WTC11 (cell line): ENCODE measurements around the gene PAQR6. TPM values are rescaled to one million over a fixed set of nuclear protein-coding genes. Genes with fewer than 3 reads are reported as not detected.

ENCODE experiments used
- ATAC-seq: fragments of 200-7000 bp; cut with Tn5 transposase; 2 replicates; pipeline ENCODE4 v1.10.0; 2021; ENCODE audit warnings: mild to moderate bottlenecking, moderate library complexity
- CTCF ChIA-PET: fragments of 300-600 bp; sonication (Branson Sonifier 250); formaldehyde crosslinking; loops from one replicate; lab custom pipeline; 2021; ENCODE audit warnings: antibody characterized with exemption; lab: Charles Lee
- POLR2A ChIA-PET: fragments of 350-600 bp; sonication (Branson Sonifier 250); formaldehyde crosslinking; loops from one replicate; lab custom pipeline; 2021; ENCODE audit warnings: antibody characterized with exemption; lab: Charles Lee
- DNase-seq: peaks from one replicate; pipeline ENCODE4 v3.0.0; 2021; ENCODE audit warnings: low spot score
- H3K27ac Mint-ChIP-seq: 2 replicates; pipeline ENCODE4 v1.8.0; 2021; ENCODE audit warnings: mixed read lengths
- H3K27me3 Mint-ChIP-seq: 2 replicates; pipeline ENCODE4 v1.8.0; 2021; ENCODE audit warnings: low read depth, mild to moderate bottlenecking, moderate library complexity, mixed read lengths
- H3K36me3 Mint-ChIP-seq: 2 replicates; pipeline ENCODE4 v1.8.0; 2021; ENCODE audit warnings: mixed read lengths
- H3K4me1 Mint-ChIP-seq: 2 replicates; pipeline ENCODE4 v1.8.0; 2022; ENCODE audit warnings: mixed read lengths
- H3K4me3 Mint-ChIP-seq: 2 replicates; pipeline ENCODE4 v1.8.0; 2021; ENCODE audit warnings: mild to moderate bottlenecking, moderate library complexity, mixed read lengths
- H3K9me3 Mint-ChIP-seq: 2 replicates; pipeline ENCODE4 v1.8.0; 2021; ENCODE audit warnings: mixed read lengths
- E2F5 ChIP-seq: sonication (generic); formaldehyde crosslinking; IDR thresholded peaks from 2 replicates; pipeline ENCODE4 v1.8.1; 2022; ENCODE audit warnings: mild to moderate bottlenecking, moderate library complexity, missing genetic modification reagents
- FOXJ3 ChIP-seq: sonication (generic); formaldehyde crosslinking; IDR thresholded peaks from 2 replicates; pipeline ENCODE4 v1.9.0; 2021; ENCODE audit warnings: missing genetic modification reagents, mild to moderate bottlenecking, borderline replicate concordance
- KAT7 ChIP-seq: sonication (generic); formaldehyde crosslinking; IDR thresholded peaks from 2 replicates; pipeline ENCODE4 v1.8.1; 2023; ENCODE audit warnings: missing genetic modification reagents, mild to moderate bottlenecking, borderline replicate concordance
- MYBL2 ChIP-seq: sonication (generic); formaldehyde crosslinking; IDR thresholded peaks from 2 replicates; pipeline ENCODE4 v1.8.1; 2023; ENCODE audit warnings: mild to moderate bottlenecking, moderate library complexity, missing genetic modification reagents
- PRDM15 ChIP-seq: sonication (generic); formaldehyde crosslinking; IDR thresholded peaks from 2 replicates; pipeline ENCODE4 v1.8.0; 2022; ENCODE audit warnings: missing genetic modification reagents
- STAT6 ChIP-seq: sonication (generic); formaldehyde crosslinking; conservative IDR thresholded peaks from 2 replicates; pipeline ENCODE4 v1.8.1; 2023; ENCODE audit warnings: mild to moderate bottlenecking, low read depth, missing genetic modification reagents, moderate library complexity
- ZNF416 ChIP-seq: fragments of 250-450 bp; sonication (Bioruptor Pico); IDR thresholded peaks from 2 replicates; pipeline ENCODE4 v1.9.0; 2021; ENCODE audit warnings: mild to moderate bottlenecking, inconsistent platforms
- ZNF532 ChIP-seq: fragments of 250-450 bp; sonication (Bioruptor Pico); IDR thresholded peaks from 2 replicates; pipeline ENCODE4 v1.9.0; 2021; ENCODE audit warnings: mild to moderate bottlenecking, borderline replicate concordance
- total RNA-seq: library from RNA; stranded (reverse); gene quantifications from 3 replicates; pipeline ENCODE4 v1.2.3, GENCODE V29; 2021
- TF ChIP-seq, protein P1 (sequence below): fragments of 250-450 bp; sonication (Bioruptor Pico); IDR thresholded peaks from 2 replicates; pipeline ENCODE4 v1.9.0; 2021; ENCODE audit warnings: moderate library complexity, mild to moderate bottlenecking, inconsistent platforms, borderline replicate concordance

Gene PAQR6
- total RNA-seq, 1 experiment from 2014 or later, result 5.9 TPM

DNA sequence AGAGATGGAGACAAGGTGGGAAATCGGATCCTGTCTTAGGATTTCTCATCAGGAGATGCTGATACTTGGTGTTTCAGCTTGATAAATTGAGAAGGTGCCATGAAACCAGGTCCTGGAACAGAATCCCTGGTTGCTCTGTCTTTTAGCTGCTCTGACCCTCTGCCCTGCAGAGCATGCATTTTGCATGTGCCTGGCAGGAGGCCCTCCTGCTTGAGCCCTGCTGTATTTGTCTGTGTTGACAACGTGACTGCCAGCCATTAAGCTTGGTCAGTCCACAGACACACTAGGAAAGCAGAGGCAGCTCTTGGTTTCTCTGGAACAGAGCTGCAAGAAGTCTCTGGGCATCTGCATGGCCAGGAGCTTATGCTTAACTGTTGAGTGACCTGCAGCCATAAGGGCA, 51.4 kb downstream of the PAQR6 start (continued):
- TF ChIP-seq, protein P1, sequence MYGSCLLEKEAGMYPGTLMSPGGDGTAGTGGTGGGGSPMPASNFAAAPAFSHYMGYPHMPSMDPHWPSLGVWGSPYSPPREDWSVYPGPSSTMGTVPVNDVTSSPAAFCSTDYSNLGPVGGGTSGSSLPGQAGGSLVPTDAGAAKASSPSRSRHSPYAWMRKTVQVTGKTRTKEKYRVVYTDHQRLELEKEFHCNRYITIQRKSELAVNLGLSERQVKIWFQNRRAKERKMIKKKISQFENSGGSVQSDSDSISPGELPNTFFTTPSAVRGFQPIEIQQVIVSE (CRISPR knock-in tag), result no peak
- TF ChIP-seq E2F5 (CRISPR knock-in tag) (no peak), FOXJ3 (no peak)

GRCh38 chr1:156195853-156196252, 52.0 kb downstream of the PAQR6 start:
- Mint-ChIP-seq H3K27ac (peak overlapping the region; percentile 73; the same call in 1 of the 2 replicates), H3K36me3 (peaks cover 9% of the 10 kb centered on the region), H3K27me3 (no peaks in the 10 kb centered on the region), H3K4me1 (peaks cover 35% of the 10 kb centered on the region), H3K4me3 (peak overlapping the region; percentile 99), H3K9me3 (no peaks in the 10 kb centered on the region)
- DNase-seq, result no peak
- POLR2A ChIA-PET, result no interaction called here
- no peak for ATAC-seq
- CTCF ChIA-PET, result interaction anchor here (1.1 kb wide), 1 partner anchor 50 kb away, joined by 3 read pairs; no protein-coding TSS in a partner anchor
- TF ChIP-seq PRDM15 (peak; percentile 75), ZNF532 (no peak), STAT6 (no peak)

- Mint-ChIP-seq H3K4me1 (peaks cover 35% of the 10 kb centered on the region), H3K27ac (peak overlapping the region; percentile 94), H3K27me3 (no peaks in the 10 kb centered on the region), H3K4me3 (peak overlapping the region; percentile 99), H3K36me3 (peaks cover 7% of the 10 kb centered on the region), H3K9me3 (peaks cover 8% of the 10 kb centered on the region)
- no peak for DNase-seq
- no peak for TF ChIP-seq MYBL2 (CRISPR knock-in tag)
- 0 out of 2 replicates have a peak, but pooled peaks have one; percentile 24 for TF ChIP-seq ZNF416
- TF ChIP-seq KAT7 (CRISPR knock-in tag), result 0 out of 2 replicates have a peak, but pooled peaks have one; percentile 38
- ChIA-PET CTCF (interaction anchor here (0.6 to 2.6 kb wide), 20 partner anchors 9 to 210 kb away, joined by 3 to 29 read pairs (median 5); partner anchors contain the start of genes CCT3, PMF1, SEMA4A and SMG5), POLR2A (interaction anchor here (1.1 to 1.7 kb wide), 4 partner anchors 17 to 53 kb away, joined by 4 to 8 read pairs (median 6); partner anchors contain the start of gene PMF1)
- ATAC-seq, result no peak; the same call in 1 of the 2 replicates
Observed at GRCh38 chr1:156194300-156194652, 53.6 kb downstream of the PAQR6 start.
